HUES64 (cell line): ENCODE results near the gene CC2D1A.

Source experiments
- H3K27ac ChIP-seq: 2 replicates; pipeline ENCODE4 v1.7.0; 2013; ENCODE audit warnings: low read depth, low read length, inconsistent platforms
- H3K27me3 ChIP-seq: 2 replicates; pipeline ENCODE4 v1.6.1; 2013; ENCODE audit warnings: mild to moderate bottlenecking, low read length; ENCODE audit not compliant: insufficient read depth
- H3K36me3 ChIP-seq: 2 replicates; pipeline ENCODE4 v1.6.1; 2013; ENCODE audit warnings: mild to moderate bottlenecking, low read length; ENCODE audit not compliant: insufficient read depth
- H3K4me1 ChIP-seq: 2 replicates; pipeline ENCODE4 v1.6.1; 2013; ENCODE audit warnings: mild to moderate bottlenecking, low read length, moderate library complexity; ENCODE audit not compliant: insufficient read depth
- H3K4me3 ChIP-seq: 2 replicates; pipeline ENCODE4 v1.5.1; 2013; ENCODE audit warnings: mild to moderate bottlenecking, low read length, moderate library complexity
- H3K9ac ChIP-seq: 2 replicates; pipeline ENCODE4 v1.6.1; 2013; ENCODE audit warnings: mild to moderate bottlenecking, low read depth, low read length
- H3K9me3 ChIP-seq: 2 replicates; pipeline ENCODE4 v1.6.1; 2013; ENCODE audit warnings: low read depth, low read length; ENCODE audit not compliant: insufficient read depth
- WGBS: fragments of 150-250, 120-280 bp; methylation state at CpG from one replicate; pipeline ENCODE4 v1.1.7; 2013; ENCODE audit warnings: missing lambda C conversion rate; 5-methylcytosine and 5-hydroxymethylcytosine counted together

Gene CC2D1A

DNA sequence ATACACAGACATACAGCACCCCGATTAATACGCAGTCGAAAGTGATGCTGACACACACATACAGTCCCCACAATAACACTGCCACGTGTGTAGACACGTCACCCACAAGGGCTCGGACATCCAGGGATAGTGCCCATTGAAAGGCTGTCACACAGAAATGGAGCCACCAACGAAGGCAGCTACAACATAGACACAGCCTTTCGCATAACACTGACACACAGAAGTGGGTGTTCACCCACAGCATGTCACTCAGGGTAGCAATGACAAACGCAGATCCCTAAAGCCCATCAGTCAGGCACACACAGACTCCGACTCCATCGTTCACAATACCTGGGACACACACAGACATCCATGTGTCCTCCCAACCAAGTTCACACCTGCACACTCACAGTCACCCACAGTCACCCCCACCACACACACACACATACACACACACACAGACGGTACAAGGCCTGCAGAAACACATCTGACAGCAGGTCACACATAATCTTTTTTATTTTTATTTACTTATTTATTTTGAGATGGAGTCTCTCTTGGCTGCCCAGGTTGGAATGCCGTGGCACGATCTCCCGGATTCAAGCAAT, 39.4 kb upstream of the CC2D1A start:
- Histone ChIP-seq H3K27me3 (peaks cover 82% of the 10 kb centered on the region), H3K9ac (no peak overlapping the region), H3K27ac (no peak overlapping the region), H3K4me1 (peaks cover 8% of the 10 kb centered on the region), H3K9me3 (no peaks in the 10 kb centered on the region), H3K36me3 (no peaks in the 10 kb centered on the region), H3K4me3 (no peak overlapping the region)
- 84% methylated on average over 15 of the region's 15 CpGs for WGBS

DNA sequence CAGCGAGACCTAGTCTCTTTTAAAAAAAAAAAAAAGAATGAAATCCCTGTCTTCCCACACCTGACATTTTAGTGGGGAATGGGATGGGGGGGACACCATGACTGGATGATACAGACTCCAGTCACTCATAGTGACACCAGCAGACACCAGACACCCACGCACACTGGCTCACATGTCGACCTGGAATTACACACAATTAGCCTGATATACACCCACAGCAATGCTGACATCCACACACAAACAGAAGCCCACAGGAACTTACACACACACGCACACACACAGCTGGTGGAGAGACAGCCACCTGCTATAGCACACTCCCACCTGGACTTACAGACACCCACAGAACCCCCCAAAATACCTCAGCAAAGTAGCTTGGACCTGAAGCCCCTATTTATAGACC, 37.3 kb upstream of the CC2D1A start:
- 84% methylated on average over 3 of the region's 4 CpGs for WGBS
- H3K4me3 ChIP-seq = no peak overlapping the region
- H3K27me3 ChIP-seq = peaks cover 93% of the 10 kb centered on the region
- H3K9me3 ChIP-seq = no peaks in the 10 kb centered on the region
- 0 out of 2 replicates have a peak, but pooled peaks cover 3% of the 10 kb centered on the region for H3K4me1 ChIP-seq
- H3K36me3 ChIP-seq = no peaks in the 10 kb centered on the region
- H3K9ac ChIP-seq = no peak overlapping the region
- no peak overlapping the region for H3K27ac ChIP-seq

DNA sequence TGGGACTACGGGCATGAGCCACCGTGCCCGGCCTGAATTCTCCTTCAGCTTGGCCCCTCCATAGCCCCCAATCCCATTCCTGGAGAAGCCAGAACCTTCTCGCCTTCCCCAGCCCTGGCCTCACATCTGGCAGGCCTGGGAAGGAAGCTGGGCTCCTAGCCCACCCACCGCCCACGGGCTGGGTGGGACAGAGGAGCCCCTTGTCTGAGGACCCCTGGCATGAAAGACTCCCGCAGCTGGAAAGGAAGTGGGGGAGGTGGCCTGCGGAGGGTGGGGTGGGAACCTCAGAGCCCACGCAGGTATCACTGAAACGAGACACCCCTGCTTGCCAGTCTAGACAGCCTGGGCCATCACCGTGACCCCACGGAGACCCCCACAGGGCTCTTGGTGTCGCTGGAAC, 36.7 kb upstream of the CC2D1A start:
- 78% methylated on average over 13 of the region's 13 CpGs for WGBS
- H3K27ac ChIP-seq = no peak overlapping the region
- H3K36me3 ChIP-seq = no peaks in the 10 kb centered on the region
- no peak overlapping the region for H3K9ac ChIP-seq
- no peak overlapping the region for H3K4me3 ChIP-seq
- H3K9me3 ChIP-seq = no peaks in the 10 kb centered on the region
- peaks cover 93% of the 10 kb centered on the region for H3K27me3 ChIP-seq
- H3K4me1 ChIP-seq = 0 out of 2 replicates have a peak, but pooled peaks cover 5% of the 10 kb centered on the region

DNA sequence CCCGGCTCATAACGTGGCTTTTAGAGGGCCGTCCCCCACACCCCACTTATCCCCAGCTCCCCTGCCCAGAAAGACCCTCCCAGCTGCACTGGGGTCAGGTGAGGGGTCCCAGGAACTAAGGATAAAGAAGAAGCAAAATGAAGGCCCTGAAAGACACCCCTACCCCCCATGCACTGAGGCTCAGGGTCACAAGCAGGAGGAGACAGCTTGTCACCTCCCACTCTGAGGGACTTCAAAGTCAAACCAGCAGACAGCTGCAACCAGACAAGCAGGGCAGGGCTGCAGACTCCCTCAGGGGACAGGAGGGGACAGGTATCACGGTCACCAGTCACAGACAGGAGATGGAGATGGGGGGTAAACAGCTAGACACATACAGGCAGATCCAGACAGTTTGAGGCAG, 35.1 kb upstream of the CC2D1A start:
- Histone ChIP-seq H3K4me1 (0 out of 2 replicates have a peak, but pooled peaks cover 7% of the 10 kb centered on the region), H3K27ac (no peak overlapping the region), H3K36me3 (no peaks in the 10 kb centered on the region), H3K9ac (no peak overlapping the region), H3K9me3 (no peaks in the 10 kb centered on the region), H3K4me3 (no peak overlapping the region), H3K27me3 (peaks cover 97% of the 10 kb centered on the region)
- 77% methylated on average over 4 of the region's 4 CpGs for WGBS

DNA sequence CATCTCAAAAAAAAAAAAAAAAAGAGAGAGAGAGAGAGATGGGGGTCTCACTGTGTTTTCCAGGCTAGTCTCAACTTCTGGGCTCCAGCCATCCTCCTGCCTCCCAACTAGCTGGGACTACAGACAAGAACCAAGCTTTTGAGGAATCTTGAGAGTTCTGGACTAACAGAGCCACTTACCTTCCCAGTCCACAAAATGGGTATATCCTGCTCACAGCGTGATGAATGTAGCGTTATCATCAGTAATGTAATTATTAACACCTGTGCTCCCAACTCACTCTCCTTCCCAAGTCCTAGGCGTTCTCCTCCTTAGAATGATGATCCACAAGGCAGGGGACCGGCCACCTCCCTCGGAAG, 33.7 kb upstream of the CC2D1A start:
- 0 out of 2 replicates have a peak, but pooled peaks cover 3% of the 10 kb centered on the region for H3K4me1 ChIP-seq
- no peaks in the 10 kb centered on the region for H3K36me3 ChIP-seq
- H3K4me3 ChIP-seq = peak overlapping the region; percentile 34
- no peak overlapping the region for H3K27ac ChIP-seq
- H3K9ac ChIP-seq = no peak overlapping the region
- H3K27me3 ChIP-seq = peaks cover 95% of the 10 kb centered on the region
- WGBS = 28% methylated on average over 5 of the region's 5 CpGs
- H3K9me3 ChIP-seq = no peaks in the 10 kb centered on the region

DNA sequence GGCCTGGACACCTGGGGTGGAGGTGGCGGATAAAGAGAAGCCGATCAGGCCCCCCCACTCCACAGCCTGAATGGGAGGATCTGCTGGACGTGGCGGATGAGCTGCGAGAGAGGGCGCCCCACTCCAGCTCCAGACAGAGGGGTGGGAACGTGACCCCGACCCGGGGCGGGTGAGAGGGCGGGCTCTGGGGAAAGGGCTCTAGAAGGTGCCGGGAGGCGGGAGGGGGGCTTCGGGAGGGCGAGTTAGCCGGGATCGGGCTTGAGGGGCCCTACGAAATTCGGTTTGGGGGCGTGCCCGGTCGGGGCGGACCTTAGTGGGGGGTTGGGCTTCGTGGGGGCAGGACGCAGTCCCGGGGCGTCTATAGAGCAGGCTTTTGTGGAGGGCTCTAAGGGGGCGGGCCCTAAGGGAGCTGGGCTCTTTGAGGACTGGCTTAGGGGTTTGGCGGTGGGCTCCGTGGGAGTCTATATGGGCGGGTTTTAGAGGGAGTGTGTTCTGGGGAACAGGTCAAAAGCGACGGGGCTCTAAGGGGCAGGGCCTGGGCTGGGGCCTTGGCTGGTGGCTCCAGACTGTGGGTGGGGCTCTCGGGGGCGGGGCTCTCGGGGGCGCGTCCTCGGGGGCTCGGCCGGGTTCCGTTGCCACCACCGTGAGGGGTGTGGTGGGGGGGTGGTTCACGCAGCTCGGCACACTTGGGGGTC, 33.2 kb upstream of the CC2D1A start:
- 3% methylated on average over 45 of the region's 45 CpGs for WGBS

DNA sequence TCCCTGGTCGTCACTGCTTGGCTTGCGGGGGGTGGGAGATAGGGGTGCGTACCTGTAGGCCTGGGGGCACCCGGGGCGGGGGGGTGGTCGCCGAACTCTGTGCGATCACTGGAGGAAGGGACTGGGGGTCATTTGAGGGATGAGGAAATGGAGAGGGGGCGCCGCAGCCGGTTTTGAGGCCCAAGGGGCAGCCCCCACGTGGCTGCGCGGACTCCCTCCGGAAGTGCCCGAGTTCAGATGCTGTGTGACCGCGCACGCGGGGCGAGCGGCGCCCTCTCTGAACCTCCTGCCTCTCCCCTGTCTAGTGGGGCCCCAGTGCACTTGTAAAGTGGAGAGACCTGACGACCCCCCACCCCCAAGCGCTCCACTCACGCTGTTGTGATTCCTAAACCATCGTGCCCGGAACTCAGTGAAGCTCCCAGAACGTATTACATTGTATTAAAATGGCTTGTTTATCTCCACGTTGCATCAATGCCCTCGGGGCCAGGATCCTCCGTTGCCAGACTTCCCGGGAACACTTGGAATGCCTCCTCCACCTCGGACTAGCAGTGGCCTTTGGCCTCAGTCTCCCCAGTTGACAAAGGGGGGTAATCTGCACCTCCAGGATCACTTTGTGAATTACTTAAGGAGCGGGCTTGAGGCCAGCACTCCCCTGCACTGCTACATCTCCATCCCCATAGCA, 32.0 kb upstream of the CC2D1A start:
- Histone ChIP-seq H3K4me1 (0 out of 2 replicates have a peak, but pooled peaks cover 3% of the 10 kb centered on the region), H3K4me3 (peak overlapping the region; percentile 22; the same call in 1 of the 2 replicates), H3K27ac (no peak overlapping the region), H3K9me3 (no peaks in the 10 kb centered on the region), H3K36me3 (no peaks in the 10 kb centered on the region), H3K9ac (no peak overlapping the region), H3K27me3 (peaks cover 79% of the 10 kb centered on the region)
- WGBS = 35% methylated on average over 35 of the region's 35 CpGs

More for the DNA sequence above, 33.2 kb upstream of the CC2D1A start:
- Histone ChIP-seq H3K4me1 (0 out of 2 replicates have a peak, but pooled peaks cover 3% of the 10 kb centered on the region), H3K27ac (no peak overlapping the region), H3K27me3 (peaks cover 90% of the 10 kb centered on the region), H3K4me3 (peak overlapping the region; percentile 34), H3K9me3 (no peaks in the 10 kb centered on the region), H3K36me3 (no peaks in the 10 kb centered on the region), H3K9ac (no peak overlapping the region)

DNA sequence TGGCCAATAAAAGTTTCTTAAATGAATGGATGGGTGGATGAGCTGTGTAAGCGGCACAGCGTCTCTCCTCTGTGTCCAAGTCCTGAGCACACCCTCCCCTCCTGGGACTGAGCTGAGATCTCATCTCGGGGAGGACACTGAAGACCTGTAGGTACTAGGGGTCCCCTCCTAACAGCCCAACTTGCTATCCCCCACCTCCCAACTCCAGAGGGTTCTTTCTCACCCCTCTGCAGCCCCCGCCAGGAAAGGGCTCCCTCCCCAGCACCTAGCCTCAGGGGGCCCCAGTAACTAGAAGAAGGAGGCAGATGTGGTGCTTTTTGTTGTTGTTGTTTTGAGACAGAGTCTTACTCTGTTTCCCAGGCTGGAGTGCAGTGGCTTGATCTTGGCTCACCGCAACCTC, 30.2 kb upstream of the CC2D1A start:
- Histone ChIP-seq H3K36me3 (no peaks in the 10 kb centered on the region), H3K27me3 (peaks cover 62% of the 10 kb centered on the region), H3K4me1 (peaks cover 9% of the 10 kb centered on the region; the same call in 1 of the 2 replicates), H3K4me3 (no peak overlapping the region), H3K9me3 (no peaks in the 10 kb centered on the region), H3K9ac (no peak overlapping the region), H3K27ac (no peak overlapping the region)
- 91% methylated on average over 5 of the region's 5 CpGs for WGBS

DNA sequence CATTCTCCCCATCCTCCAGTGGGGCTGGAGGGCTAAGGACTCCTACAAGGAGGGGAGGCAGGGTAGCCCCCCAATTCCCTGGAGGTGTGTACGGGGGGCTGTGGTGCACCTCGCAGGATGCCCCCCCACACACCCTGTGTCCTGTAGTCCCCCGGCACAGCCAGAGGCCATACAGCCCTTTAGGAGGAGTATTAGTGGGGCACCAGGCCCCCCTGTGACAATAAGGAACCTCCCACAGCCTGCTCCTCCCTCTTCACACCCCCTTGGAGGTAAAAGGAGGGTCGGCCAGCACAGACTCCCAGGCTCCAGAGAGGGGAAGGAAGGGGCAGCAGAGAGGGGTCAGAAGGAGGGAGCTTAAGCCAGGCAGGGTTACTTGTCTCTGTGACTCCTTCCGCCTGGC, 29.2 kb upstream of the CC2D1A start, which contains the start of gene NANOS3:
Gene NANOS3, plus strand, starts transcription at position 301 of the 400 bp plus-strand sequence. CDS start 115 bp downstream, outside the sequence.
- H3K27ac ChIP-seq = no peak within 1 kb of the TSS
- no peak within 1 kb of the TSS for H3K4me3 ChIP-seq
- H3K27me3 ChIP-seq = peaks cover 52% of the 10 kb centered on the region
- peaks cover 19% of the 10 kb centered on the region for H3K4me1 ChIP-seq
- WGBS = 55% methylated on average over 3 of the region's 5 CpGs
- H3K9ac ChIP-seq = no peak within 1 kb of the TSS
- no peaks in the 10 kb centered on the region for H3K36me3 ChIP-seq
- no peaks in the 10 kb centered on the region for H3K9me3 ChIP-seq

DNA sequence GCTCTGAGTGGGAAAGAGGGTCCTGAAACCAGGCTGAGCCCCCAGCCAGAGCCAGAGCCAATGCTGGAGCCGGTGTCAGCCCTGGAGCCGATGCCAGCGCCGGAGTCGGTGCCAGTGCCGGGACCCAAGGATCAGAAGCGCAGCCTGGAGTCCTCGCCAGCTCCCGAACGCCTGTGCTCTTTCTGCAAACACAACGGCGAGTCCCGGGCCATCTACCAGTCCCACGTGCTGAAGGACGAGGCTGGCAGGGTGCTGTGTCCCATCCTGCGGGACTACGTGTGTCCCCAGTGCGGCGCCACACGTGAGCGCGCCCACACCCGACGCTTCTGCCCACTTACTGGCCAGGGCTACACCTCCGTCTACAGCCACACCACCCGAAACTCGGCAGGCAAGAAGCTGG, 28.7 kb upstream of the CC2D1A start:
- no peak overlapping the region for H3K9ac ChIP-seq
- no peaks in the 10 kb centered on the region for H3K9me3 ChIP-seq
- WGBS = 91% methylated on average over 27 of the region's 27 CpGs
- H3K4me1 ChIP-seq = peaks cover 21% of the 10 kb centered on the region
- no peak overlapping the region for H3K4me3 ChIP-seq
- H3K36me3 ChIP-seq = no peaks in the 10 kb centered on the region
- peaks cover 48% of the 10 kb centered on the region for H3K27me3 ChIP-seq
- H3K27ac ChIP-seq = no peak overlapping the region
